Testis (tissue), 2 donors: ENCODE data around the gene ACSS1.

Experiments
- CTCF ChIP-seq, 3 experiments: fragments of 450-650 bp in 2 of 3; fragments of 200-600 bp in 1 of 3; sonication (generic) in 1 of 3; IDR thresholded peaks; one replicate each; pipeline ENCODE4 v1.5.1; 2016 to 2019; ENCODE audit warnings: antibody characterized with exemption in 3 of 3, mild to moderate bottlenecking in 2 of 3, moderate library complexity in 1 of 3
- POLR2A ChIP-seq: fragments of 450-650 bp; IDR thresholded peaks from one replicate; pipeline ENCODE4 v1.6.1; 2017; ENCODE audit warnings: antibody characterized with exemption, mild to moderate bottlenecking, moderate library complexity

GRCh38 chr20:25097498-25097897 lies 39.6 kb upstream of the ACSS1 start:
- TF ChIP-seq POLR2A (no peak), CTCF (IDR thresholded peaks at IDR 0.05) (no peak)
